ENCODE measurements around the gene MACROH2A2. TPM values are rescaled to one million over a fixed set of nuclear protein-coding genes. Genes with fewer than 3 reads are reported as not detected.

Gene MACROH2A2
- total and polyA plus RNA-seq, 10 of the 15 experiments (the other 5 are each of a cell fraction or from before 2014, with no cell fraction given) = 0.14 to 0.24 TPM; not detected in 8

DNA sequence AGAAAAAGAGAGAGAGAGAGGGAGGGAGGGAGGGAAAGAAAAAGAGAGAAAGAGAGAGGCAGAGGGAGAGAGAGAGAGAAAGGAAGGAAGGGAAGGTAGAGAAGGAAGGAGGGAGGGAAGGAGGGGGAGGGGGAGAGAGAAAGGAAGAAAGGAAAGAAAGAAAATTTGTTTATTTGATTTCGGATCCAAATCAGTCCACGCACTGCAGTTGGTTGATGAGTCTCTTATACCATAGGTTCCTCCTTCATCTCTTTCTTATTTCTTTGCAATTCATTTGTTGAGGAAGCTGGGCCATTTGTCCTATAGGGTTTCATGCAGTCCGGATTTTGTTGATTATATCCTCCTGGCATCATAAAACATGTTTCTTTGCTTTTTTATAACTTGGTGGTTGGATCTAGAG lies 45.6 kb downstream of the MACROH2A2 start:
- Histone ChIP-seq H3K4me1 (ENCODE audit: control insufficient read depth, insufficient read depth, low read length) (peaks cover 5% of the 10 kb centered on the region; the same call in 1 of the 2 replicates), H4K20me1 (ENCODE audit: control insufficient read depth, insufficient read depth) (no peaks in the 10 kb centered on the region), H2AFZ (ENCODE audit: control insufficient read depth, low read depth, low read length) (no peak overlapping the region), H3K79me2 (ENCODE audit: control insufficient read depth, insufficient read depth, low read length) (no peaks in the 10 kb centered on the region), H3K36me3 (ENCODE audit: control insufficient read depth in 2 of 2, insufficient read depth in 2 of 2, low read length in 1 of 2) (no peaks in the 10 kb centered on the region), H3K27me3 (replicated peaks in 1 of 2; ENCODE audit: control insufficient read depth in 2 of 2, insufficient read depth in 2 of 2, low read length in 1 of 2) (no peaks in the 10 kb centered on the region; a peak in 1 of 4 replicates), H3K27ac (ENCODE audit: control insufficient read depth, insufficient read depth) (no peak overlapping the region), H3K9me3 (replicated peaks; ENCODE audit: control insufficient read depth, insufficient read depth, low read length) (no peaks in the 10 kb centered on the region), H3K4me2 (ENCODE audit: control insufficient read depth, insufficient read depth) (no peak overlapping the region), H3K4me3 (no peak overlapping the region), H3K9ac (ENCODE audit: control insufficient read depth, insufficient read depth, low read length) (no peak overlapping the region)
- WGBS (ENCODE audit: insufficient coverage, insufficient replicate concordance, low lambda C conversion rate, missing lambda C conversion rate) = 76% methylated on average over 3 of the region's 3 CpGs
- SMC1A ChIA-PET (ENCODE audit: uncharacterized antibody, unreplicated experiment) = no interaction called here
- intact Hi-C loops (cut with micrococcal nuclease; ENCODE audit: unreplicated experiment) (no loop called here), in situ Hi-C loops (cut with MboI) (no loop called here)
- RAD21 ChIA-PET (ENCODE audit: unreplicated experiment) = no interaction called here
- no TSS peak for BruUV-seq (replicated peaks)
- CTCF ChIA-PET = interaction anchor here (1.3 to 3.9 kb wide), 2 partner anchors 9 to 17 kb away, joined by 4 to 21 read pairs; no protein-coding TSS in a partner anchor
- ATAC-seq = no peak
- no peak for TF ChIP-seq EZH2 (IDR thresholded peaks at IDR 0.05; ENCODE audit: borderline replicate concordance, control insufficient read depth, low read depth, low read length)
- TF ChIP-seq, protein P1, sequence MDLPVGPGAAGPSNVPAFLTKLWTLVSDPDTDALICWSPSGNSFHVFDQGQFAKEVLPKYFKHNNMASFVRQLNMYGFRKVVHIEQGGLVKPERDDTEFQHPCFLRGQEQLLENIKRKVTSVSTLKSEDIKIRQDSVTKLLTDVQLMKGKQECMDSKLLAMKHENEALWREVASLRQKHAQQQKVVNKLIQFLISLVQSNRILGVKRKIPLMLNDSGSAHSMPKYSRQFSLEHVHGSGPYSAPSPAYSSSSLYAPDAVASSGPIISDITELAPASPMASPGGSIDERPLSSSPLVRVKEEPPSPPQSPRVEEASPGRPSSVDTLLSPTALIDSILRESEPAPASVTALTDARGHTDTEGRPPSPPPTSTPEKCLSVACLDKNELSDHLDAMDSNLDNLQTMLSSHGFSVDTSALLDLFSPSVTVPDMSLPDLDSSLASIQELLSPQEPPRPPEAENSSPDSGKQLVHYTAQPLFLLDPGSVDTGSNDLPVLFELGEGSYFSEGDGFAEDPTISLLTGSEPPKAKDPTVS (IDR thresholded peaks at IDR 0.05; ENCODE audit: low read depth, low read length) = no peak
- TF ChIP-seq NRF1 (conservative IDR thresholded peaks at IDR 0.05; ENCODE audit: low read depth, low read length) = no peak
- no peak for TF ChIP-seq RUNX3 (IDR thresholded peaks at IDR 0.05; ENCODE audit: low read length)
- TF ChIP-seq, protein P2, sequence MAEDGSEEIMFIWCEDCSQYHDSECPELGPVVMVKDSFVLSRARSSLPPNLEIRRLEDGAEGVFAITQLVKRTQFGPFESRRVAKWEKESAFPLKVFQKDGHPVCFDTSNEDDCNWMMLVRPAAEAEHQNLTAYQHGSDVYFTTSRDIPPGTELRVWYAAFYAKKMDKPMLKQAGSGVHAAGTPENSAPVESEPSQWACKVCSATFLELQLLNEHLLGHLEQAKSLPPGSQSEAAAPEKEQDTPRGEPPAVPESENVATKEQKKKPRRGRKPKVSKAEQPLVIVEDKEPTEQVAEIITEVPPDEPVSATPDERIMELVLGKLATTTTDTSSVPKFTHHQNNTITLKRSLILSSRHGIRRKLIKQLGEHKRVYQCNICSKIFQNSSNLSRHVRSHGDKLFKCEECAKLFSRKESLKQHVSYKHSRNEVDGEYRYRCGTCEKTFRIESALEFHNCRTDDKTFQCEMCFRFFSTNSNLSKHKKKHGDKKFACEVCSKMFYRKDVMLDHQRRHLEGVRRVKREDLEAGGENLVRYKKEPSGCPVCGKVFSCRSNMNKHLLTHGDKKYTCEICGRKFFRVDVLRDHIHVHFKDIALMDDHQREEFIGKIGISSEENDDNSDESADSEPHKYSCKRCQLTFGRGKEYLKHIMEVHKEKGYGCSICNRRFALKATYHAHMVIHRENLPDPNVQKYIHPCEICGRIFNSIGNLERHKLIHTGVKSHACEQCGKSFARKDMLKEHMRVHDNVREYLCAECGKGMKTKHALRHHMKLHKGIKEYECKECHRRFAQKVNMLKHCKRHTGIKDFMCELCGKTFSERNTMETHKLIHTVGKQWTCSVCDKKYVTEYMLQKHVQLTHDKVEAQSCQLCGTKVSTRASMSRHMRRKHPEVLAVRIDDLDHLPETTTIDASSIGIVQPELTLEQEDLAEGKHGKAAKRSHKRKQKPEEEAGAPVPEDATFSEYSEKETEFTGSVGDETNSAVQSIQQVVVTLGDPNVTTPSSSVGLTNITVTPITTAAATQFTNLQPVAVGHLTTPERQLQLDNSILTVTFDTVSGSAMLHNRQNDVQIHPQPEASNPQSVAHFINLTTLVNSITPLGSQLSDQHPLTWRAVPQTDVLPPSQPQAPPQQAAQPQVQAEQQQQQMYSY (CRISPR knock-in tag; IDR thresholded peaks at IDR 0.05) = no peak
- TF ChIP-seq SUZ12 (IDR thresholded peaks at IDR 0.05; ENCODE audit: unreplicated experiment) = no peak
- no peak for TF ChIP-seq ATF7 (IDR thresholded peaks at IDR 0.05; ENCODE audit: low read depth)
- TF ChIP-seq SPI1 (IDR thresholded peaks at IDR 0.05; ENCODE audit: borderline replicate concordance, insufficient read depth, low read depth, low read length) = no peak
- TF ChIP-seq, protein P3, sequence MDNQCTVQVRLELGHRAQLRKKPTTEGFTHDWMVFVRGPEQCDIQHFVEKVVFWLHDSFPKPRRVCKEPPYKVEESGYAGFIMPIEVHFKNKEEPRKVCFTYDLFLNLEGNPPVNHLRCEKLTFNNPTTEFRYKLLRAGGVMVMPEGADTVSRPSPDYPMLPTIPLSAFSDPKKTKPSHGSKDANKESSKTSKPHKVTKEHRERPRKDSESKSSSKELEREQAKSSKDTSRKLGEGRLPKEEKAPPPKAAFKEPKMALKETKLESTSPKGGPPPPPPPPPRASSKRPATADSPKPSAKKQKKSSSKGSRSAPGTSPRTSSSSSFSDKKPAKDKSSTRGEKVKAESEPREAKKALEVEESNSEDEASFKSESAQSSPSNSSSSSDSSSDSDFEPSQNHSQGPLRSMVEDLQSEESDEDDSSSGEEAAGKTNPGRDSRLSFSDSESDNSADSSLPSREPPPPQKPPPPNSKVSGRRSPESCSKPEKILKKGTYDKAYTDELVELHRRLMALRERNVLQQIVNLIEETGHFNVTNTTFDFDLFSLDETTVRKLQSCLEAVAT (IDR thresholded peaks at IDR 0.05) = no peak
- TF ChIP-seq TCF12 (IDR thresholded peaks at IDR 0.05; ENCODE audit: low read depth, low read length) = no peak
- TF ChIP-seq KAT2A (conservative IDR thresholded peaks at IDR 0.05; ENCODE audit: control insufficient read depth, low read depth, low read length) = no peak
- no peak for TF ChIP-seq BHLHE40 (IDR thresholded peaks at IDR 0.05; ENCODE audit: borderline replicate concordance in 1 of 2, low read depth in 2 of 2, low read length in 1 of 2)
- POLR2A ChIA-PET = no interaction called here
- no peak for FAIRE-seq
- no peak for DNase-seq (ENCODE audit: low read depth, low spot score)

All from GM12878 (cell line).